Putamen (tissue), 1 donor: Measurements from ENCODE around the gene PHETA1.

Experiments
- DNase-seq: peaks from one replicate; pipeline ENCODE4 v3.0.0-alpha.2; 2016; ENCODE audit warnings: low spot score

The PHETA1 gene

DNA sequence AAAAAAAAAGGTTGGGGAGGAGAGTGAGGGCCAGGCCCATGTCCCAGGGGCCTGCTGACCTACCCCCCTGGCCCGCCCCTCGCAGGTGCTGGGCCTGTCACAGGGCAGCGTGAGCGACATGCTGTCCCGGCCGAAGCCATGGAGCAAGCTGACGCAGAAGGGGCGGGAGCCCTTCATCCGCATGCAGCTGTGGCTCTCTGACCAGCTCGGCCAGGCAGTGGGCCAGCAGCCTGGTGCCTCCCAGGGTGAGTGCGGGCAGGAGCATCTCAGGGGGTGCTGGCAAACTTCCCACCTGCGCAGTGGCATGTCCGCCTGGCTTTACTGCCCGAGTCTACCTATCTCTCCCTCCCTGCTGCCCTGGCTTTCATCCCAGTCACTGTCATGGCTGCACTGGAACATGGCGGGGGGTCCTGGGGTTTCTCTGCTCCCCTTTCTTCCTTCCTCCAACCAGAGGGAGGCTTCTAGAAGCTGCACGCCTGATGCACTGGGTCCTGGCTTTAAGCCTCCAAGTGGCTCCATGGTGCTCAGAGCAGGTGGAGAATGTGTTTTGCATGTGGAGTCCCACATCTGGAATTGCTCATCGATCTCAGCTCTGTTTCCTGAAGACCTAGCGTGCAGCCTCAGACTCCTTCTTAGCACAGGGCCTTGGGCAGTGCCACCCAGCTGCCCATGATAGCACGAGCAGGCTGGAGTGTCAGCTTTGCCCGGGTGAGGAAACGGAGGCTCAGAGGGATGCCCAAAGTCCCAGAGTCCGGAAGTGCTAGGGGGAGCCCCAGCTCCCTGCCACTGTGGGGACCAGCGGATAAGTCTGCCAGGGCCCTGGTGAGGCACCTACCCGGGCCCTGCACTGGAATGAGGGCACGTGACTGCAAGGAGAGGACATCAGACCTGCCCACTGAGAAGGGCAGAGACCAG, 46.3 kb downstream of the PHETA1 start:
- peak; percentile 19 for DNase-seq

- DNase-seq, result no peak
These were observed 47.6 kb downstream of the PHETA1 start for GRCh38 chr12:111321317-111321716.

- no peak for DNase-seq
These were observed 48.4 kb downstream of the PHETA1 start for GRCh38 chr12:111320258-111321050.

DNA sequence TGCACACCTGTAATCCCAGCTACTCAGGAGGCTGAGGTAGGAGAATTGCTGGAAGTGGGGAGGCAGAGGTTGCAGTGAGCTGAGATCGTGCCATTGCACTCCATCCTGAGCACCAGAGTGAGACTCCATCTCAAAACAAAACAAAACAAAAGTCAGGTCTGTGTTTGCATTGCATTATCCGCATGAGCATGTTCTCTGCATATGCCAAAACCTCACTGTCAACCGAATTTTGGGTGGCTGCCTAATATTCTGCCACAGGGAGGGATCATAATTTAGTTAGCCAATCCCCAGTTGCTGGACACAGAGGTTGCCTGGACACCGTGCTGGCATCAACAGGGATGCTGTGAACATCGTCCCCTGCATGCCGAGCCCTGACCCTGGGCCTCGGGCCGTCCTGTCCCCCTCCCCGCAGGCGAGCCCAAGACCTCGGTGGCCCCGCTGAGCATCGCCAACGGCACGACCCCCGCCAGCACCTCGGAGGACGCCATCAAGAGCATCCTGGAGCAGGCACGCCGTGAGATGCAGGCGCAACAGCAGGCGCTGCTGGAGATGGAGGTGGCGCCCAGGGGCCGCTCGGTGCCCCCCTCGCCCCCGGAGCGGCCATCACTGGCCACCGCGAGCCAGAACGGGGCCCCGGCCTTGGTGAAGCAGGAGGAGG, 49.2 kb downstream of the PHETA1 start:
- no peak for DNase-seq

DNA sequence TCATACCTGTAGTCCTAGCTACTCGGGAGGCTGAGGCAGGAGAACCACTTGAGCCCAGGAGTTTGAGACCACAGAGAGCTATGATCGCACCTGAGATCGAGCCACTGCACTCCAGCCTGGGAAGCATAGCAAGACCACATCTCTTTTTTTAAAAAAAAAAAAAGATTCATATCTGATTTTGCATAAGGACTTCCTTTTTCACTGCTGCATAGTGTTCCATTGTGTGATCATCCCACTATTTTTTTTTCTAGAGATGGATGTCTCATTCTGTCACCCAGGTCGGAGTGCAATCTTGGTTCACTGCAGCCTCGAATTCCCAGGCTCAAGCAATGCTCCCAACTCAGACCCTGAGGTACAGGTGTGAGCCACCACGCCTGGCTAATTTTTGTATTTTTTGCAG, 50.4 kb downstream of the PHETA1 start:
- DNase-seq, result no peak

DNA sequence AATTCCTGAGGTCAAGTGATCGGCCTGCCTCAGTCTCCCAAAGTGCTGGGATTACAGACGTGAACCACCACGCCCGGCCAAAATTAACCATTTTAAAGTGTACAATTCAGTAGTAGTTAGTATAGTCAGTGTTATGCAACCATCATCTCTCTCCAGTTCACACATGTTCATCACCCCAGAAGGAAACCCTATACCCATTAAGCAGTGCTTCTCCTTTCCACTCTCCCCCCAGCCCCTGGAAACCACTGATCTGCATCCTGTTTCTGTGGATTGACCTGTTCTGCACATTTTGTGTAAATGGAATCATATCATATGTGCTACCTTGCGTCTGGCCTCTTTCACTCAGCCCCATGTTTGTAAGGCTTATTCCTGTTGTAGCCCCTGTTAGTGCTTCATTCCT, 52.2 kb downstream of the PHETA1 start:
- no peak for DNase-seq

GRCh38 chr12:111314953-111315539, 53.8 kb downstream of the PHETA1 start:
- no peak for DNase-seq

DNA sequence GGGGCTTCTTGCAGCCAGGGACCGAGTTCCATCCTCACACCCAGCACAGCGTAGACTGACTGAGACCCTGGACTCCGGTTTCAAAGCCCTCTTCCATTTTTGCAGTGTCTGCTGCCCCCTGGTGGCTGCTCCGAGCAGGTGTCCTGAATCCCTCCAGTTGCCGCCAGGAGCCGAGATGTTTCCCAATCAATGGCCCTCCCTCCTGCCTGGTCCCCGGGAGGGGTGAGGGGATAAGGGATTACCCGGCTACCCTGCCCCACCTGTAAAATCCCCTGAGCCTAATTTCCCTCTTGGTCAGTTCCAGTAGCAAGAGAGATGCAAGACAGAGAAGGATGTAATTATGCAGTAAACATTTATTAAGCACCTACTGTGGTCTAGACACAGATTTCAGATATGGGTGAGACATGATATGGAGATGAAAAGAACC, 55.0 kb downstream of the PHETA1 start:
- DNase-seq, result peak; percentile 48

- no peak for DNase-seq
These were observed 56.2 kb downstream of the PHETA1 start for GRCh38 chr12:111312708-111313107.

DNA sequence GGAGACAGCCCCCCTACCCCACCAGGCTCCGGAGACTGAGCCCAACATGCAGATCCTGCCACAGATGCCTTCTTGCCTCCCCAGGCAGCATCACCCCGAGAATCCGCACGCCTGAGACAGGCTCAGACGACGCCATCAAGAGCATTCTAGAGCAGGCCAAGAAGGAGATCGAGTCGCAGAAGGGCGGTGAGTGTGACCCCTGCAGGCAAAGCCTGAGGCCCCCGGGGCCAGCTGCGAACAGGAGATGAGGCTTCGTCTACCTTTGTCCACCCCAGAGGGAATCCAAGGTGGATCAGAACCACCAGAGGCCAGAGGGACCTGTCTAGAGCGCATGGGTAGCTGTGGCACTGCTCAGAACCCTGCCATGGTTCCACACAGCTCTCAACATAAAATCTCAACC, 56.9 kb downstream of the PHETA1 start:
- DNase-seq, result no peak

DNA sequence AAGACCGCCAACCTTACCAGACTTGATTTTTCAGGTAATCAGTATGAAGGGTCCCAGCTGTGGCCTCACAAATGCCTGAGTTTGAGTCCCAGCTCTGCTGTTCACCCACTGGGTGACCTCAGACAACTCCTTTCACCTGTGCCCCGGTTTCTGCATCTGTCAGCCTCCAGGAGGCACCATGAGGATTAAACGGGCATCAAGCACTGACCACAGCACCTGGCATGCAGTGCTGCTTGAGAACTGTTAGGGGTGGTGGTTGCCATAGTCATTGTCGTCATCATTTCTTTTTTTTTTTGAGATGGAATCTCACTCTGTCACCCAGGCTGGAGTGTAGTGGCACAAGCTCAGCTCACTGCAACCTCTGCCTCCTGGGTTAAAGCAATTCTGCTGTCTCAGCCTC, 57.9 kb downstream of the PHETA1 start:
- DNase-seq, result no peak
